Activated CD4-positive, alpha-beta T cell treated with anti-CD3 and anti-CD28 coated beads, Interleukin-2, Interleukin-4, amounts not matched to agents 100 ng/mL and 50 ng/mL, durations not matched to agents 16 hours and 8 hours (primary cell): ENCODE measurements around the gene TULP3.

ENCODE experiments used
- DNase-seq: peaks from one replicate; pipeline ENCODE4 v3.0.0-alpha.2; 2020; ENCODE audit warnings: low spot score

Gene TULP3

GRCh38 chr12:2970744-2971143 is 80.1 kb downstream of the TULP3 start:
- DNase-seq: no peak

GRCh38 chr12:2973566-2973965 is 82.9 kb downstream of the TULP3 start:
- no peak for DNase-seq

- DNase-seq: no peak
Observed at GRCh38 chr12:2974560-2974971, 83.9 kb downstream of the TULP3 start.

- DNase-seq: no peak
Observed at GRCh38 chr12:2976581-2976996, 85.9 kb downstream of the TULP3 start.

DNA sequence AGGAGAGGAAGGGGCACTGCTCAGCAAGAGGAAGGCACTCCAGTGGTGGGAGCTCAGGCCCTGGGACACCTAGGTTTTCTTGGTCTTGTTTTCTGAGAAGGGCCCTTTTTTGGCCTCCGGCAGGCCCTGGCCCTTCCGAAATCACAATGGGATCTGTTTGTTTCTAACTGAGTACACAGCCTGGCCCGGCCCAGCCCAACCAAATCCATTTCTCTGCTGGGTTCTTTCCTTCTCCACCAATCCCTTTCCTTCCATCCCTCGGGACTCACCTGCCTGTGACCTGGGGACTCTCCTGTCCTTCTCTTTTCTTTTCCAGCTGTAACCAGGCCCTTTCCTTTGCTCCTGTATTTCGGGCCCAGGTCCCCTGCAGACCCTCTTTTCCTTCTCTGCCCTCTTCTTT is 87.1 kb downstream of the TULP3 start:
- DNase-seq: no peak

DNA sequence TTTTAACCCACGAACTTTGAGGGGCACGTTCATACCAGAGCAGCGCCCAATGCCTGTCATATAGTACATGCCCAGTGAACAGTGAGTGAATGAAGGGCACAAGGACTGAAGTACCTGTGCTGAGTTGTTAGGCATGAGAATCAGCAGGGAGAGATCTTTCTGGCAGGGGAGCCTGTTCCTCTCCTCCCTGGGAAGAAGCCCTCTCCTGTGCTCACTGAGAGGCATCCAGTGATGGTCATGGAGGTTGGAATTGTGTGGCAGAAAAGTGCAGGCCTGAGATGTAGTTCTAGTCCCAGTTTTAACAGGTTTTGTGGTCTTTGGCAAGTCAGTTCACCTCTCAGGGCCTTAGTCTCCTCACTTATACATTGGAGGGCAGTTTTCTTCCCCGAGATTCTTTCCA is 89.1 kb downstream of the TULP3 start:
- DNase-seq: no peak

GRCh38 chr12:2980630-2981029 is 89.9 kb downstream of the TULP3 start:
- DNase-seq: no peak

DNA sequence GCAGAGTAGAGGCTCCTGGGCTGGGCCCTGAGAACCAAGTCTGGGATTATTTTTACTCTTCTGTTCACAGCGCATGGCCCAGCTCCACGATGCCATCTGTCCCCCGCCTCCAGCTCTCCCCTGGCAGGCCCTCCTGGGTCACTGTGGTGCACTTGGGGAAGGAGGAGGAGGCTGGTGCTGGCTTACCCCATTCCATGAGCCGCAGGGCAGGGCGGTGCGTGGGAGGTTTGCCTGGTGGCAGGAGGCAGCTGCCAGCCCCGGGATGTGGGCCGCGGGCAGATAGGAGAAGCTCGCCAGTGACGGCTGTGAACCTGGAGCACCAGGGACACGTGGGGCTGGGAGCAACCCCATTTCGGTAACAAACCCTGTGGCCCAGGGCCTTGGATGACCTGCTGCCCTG is 91.7 kb downstream of the TULP3 start:
- no peak for DNase-seq

DNA sequence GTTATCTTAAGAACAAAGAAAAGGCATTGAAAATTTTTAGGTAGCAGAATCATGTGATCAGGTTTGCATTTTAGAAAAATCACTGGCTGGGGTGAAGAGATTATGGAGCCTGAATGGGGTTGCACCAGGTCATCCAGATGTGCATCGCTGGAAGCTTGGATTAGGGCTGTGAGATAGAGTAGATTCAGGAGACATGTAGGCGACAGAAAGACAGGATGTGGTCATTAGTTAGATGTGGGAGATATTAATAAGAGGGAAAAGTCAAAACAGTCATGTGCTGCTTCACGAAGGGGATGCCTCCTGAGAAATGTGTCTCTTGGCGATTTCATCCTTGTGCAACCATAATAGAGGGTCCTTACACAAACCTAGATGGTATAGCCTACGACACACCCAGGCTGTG is 93.6 kb downstream of the TULP3 start:
- DNase-seq: no peak

- no peak for DNase-seq
Observed at GRCh38 chr12:2984698-2985097, 94.0 kb downstream of the TULP3 start.

GRCh38 chr12:2986876-2987275 is 96.2 kb downstream of the TULP3 start:
- DNase-seq: no peak

DNA sequence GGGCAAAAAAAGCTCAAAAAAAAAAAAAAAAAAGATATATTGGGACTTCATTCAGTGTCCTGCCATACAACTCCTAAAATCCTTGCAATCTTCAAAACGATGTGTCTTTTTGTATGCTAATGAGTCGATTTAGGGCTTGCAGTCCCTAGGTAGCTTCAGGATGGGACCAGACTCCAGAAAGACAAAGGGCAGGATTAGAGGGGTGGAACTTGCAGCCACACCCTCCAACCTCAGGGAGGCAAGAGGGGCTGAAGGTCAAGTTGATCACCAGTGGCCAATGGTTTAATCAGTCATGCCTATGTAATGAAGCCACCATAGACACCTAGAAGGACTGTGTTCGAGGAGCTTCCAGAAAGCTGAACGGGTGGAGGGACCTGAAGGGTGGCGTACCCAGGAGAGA is 97.8 kb downstream of the TULP3 start:
- no peak for DNase-seq
